SJCRH30 (cell line): ENCODE data around the gene EIF4G2. TPM values are rescaled to one million over a fixed set of nuclear protein-coding genes. Genes with fewer than 3 reads are reported as not detected.

Source experiments
- total RNA-seq: library from RNA; depleted of rRNA; stranded (reverse); fragments of >200 nt; shearing (Covaris generic); gene quantifications from 2 replicates; pipeline ENCODE4 v1.2.3, GENCODE V29; 2014; rRNA removed

Gene EIF4G2
- total RNA-seq, 1 experiment from 2014 or later = 1,193 TPM

Other genes with a start within 250 kb of the EIF4G2 start
- not detected in 2 replicates for gene LYVE1, start 240.3 kb downstream of the EIF4G2 start, total RNA-seq
- gene IRAG1, start 115.2 kb downstream of the EIF4G2 start, total RNA-seq = not detected in 2 replicates
- 53.0 and 55.2 TPM in 2 replicates for gene CTR9, start 57.7 kb downstream of the EIF4G2 start, total RNA-seq
- gene ZBED5, start 49.1 kb upstream of the EIF4G2 start, total RNA-seq = 59.6 and 73.8 TPM in 2 replicates